Endothelial cell of umbilical vein (primary cell): ENCODE data around the gene IGFBP3. TPM values are rescaled to one million over a fixed set of nuclear protein-coding genes. Genes with fewer than 3 reads are reported as not detected.
A peak's percentile ranks its signal among the peaks of the same experiment; 100 is the strongest.

Source experiments
- BruUV-seq: library from RNA; stranded (reverse); fragments of 400-500 nt; replicated peaks from 2 replicates; lab custom pipeline; 2021; lab: Mats Ljungman, UMichigan
- CTCF ChIA-PET: fragments of 300-600, 350-600 bp; sonication (Branson Sonifier 250); formaldehyde crosslinking; loops from one replicate; lab custom pipeline; 2021; ENCODE audit warnings: antibody characterized with exemption, inconsistent platforms; lab: Charles Lee
- POLR2A ChIA-PET: fragments of 300-600, 350-600 bp; sonication (Branson Sonifier 250); formaldehyde crosslinking; loops from one replicate; lab custom pipeline; 2021; ENCODE audit warnings: antibody characterized with exemption, inconsistent platforms; lab: Charles Lee
- DNase-seq: peaks from one replicate; pipeline ENCODE4 v3.0.0-alpha.2; 2011; ENCODE audit warnings: low read depth, low spot score
- FAIRE-seq: peaks from 2 replicates; lab custom pipeline; 2011; peaks lifted over from hg19 to GRCh38; lab: Jason Lieb, UNC
- H2AFZ ChIP-seq: 2 replicates; pipeline ENCODE4 v1.6.0; 2012; ENCODE audit warnings: low read depth, low read length, control low read depth, inconsistent platforms
- H3K27ac ChIP-seq: 2 replicates; pipeline ENCODE4 v1.5.1; 2011; ENCODE audit warnings: low read depth, mild to moderate bottlenecking, control low read depth, low read length, moderate library complexity; ENCODE audit not compliant: insufficient read depth
- H3K27me3 ChIP-seq, 2 experiments: 2 replicates each; pipeline versions ENCODE4 v1.6.0 to v1.6.1; 2011; ENCODE audit warnings: low read length in 2 of 2, mixed read lengths in 1 of 2; ENCODE audit not compliant: control insufficient read depth in 2 of 2, insufficient read depth in 2 of 2
- H3K36me3 ChIP-seq, 2 experiments: 2 replicates in 1 of 2; 3 replicates in 1 of 2; pipeline ENCODE4 v1.5.1; 2011; ENCODE audit warnings: low read length in 2 of 2, mild to moderate bottlenecking in 1 of 2, moderate library complexity in 1 of 2; ENCODE audit not compliant: control insufficient read depth in 2 of 2, insufficient read depth in 2 of 2; ENCODE audit errors: extremely low read depth in 1 of 2
- H3K4me1 ChIP-seq: 3 replicates; pipeline ENCODE4 v1.5.1; 2011; ENCODE audit warnings: mild to moderate bottlenecking, low read length; ENCODE audit not compliant: control insufficient read depth, insufficient read depth; ENCODE audit errors: extremely low read depth
- H3K4me2 ChIP-seq: 2 replicates; pipeline ENCODE4 v1.6.1; 2011; ENCODE audit warnings: low read length, control low read depth, mixed read lengths; ENCODE audit not compliant: insufficient read depth
- H3K4me3 ChIP-seq, 3 experiments: fragments of 200-600 bp in 1 of 3; sonication (generic), shearing (Covaris generic) in 1 of 3; replicated peaks in 1 of 3; 2 replicates each; pipeline ENCODE4 v1.5.1; 2011 to 2016; ENCODE audit warnings: control low read depth in 3 of 3, low read length in 3 of 3, mild to moderate bottlenecking in 2 of 3, inconsistent platforms in 1 of 3, low read depth in 1 of 3, moderate library complexity in 1 of 3; ENCODE audit not compliant: insufficient read depth in 1 of 3
- H3K79me2 ChIP-seq: 2 replicates; pipeline ENCODE4 v1.6.0; 2012; ENCODE audit warnings: low read length, inconsistent platforms; ENCODE audit not compliant: control insufficient read depth, insufficient read depth
- H3K9ac ChIP-seq: replicated peaks from 2 replicates; pipeline ENCODE3; 2011; ENCODE audit warnings: low read length, control low read depth; ENCODE audit not compliant: insufficient read depth; ENCODE audit errors: extremely low read depth
- H3K9me1 ChIP-seq: replicated peaks from 3 replicates; pipeline ENCODE4 v1.6.0; 2011; ENCODE audit warnings: mild to moderate bottlenecking, low read length; ENCODE audit not compliant: control insufficient read depth, insufficient read depth; ENCODE audit errors: extremely low read depth
- H3K9me3 ChIP-seq: replicated peaks from 2 replicates; pipeline ENCODE4 v1.5.1; 2012; ENCODE audit warnings: low read length, inconsistent platforms; ENCODE audit not compliant: control insufficient read depth, insufficient read depth
- H4K20me1 ChIP-seq: replicated peaks from 2 replicates; pipeline ENCODE3; 2011; ENCODE audit warnings: mild to moderate bottlenecking, low read length; ENCODE audit not compliant: control insufficient read depth, insufficient read depth; ENCODE audit errors: extremely low read depth
- EZH2 ChIP-seq: IDR thresholded peaks from 2 replicates; pipeline ENCODE4 v1.6.1; 2012; ENCODE audit warnings: borderline replicate concordance, low read depth, mild to moderate bottlenecking, moderate library complexity, low read length, inconsistent platforms; ENCODE audit not compliant: severe bottlenecking
- GATA2 ChIP-seq: IDR thresholded peaks from 2 replicates; pipeline ENCODE4 v1.7.0; 2011; ENCODE audit warnings: low read depth, mild to moderate bottlenecking, moderate library complexity, mixed read lengths, low read length; ENCODE audit not compliant: insufficient read length, insufficient read depth
- JUN ChIP-seq: IDR thresholded peaks from 2 replicates; pipeline ENCODE4 v1.6.1; 2011; ENCODE audit warnings: borderline replicate concordance, low read depth; ENCODE audit not compliant: insufficient read length, insufficient read depth
- MYC ChIP-seq: IDR thresholded peaks from one replicate; pipeline ENCODE4 v1.6.1; 2011; ENCODE audit warnings: mild to moderate bottlenecking, low read depth, low read length
- POLR2A ChIP-seq: IDR thresholded peaks from 2 replicates; pipeline ENCODE4 v1.6.1; 2012; ENCODE audit warnings: low read depth, mild to moderate bottlenecking, control low read depth, low read length
- POLR2AphosphoS5 ChIP-seq: IDR thresholded peaks from 2 replicates; pipeline ENCODE4 v1.6.1; 2012; ENCODE audit warnings: low read depth, mild to moderate bottlenecking, control low read depth, low read length, moderate library complexity; ENCODE audit not compliant: insufficient read depth
- dilution Hi-C: fragments of 300-500 bp; cut with MboI; formaldehyde crosslinking; loops from one replicate; pipeline ENCODE4 v1.15.0; 2019; ENCODE audit warnings: low sequenced_read_pairs; ENCODE audit not compliant: extremely low pct_ligation_motif_present
- intact Hi-C: fragments of 100-400 bp; cut with micrococcal nuclease; formaldehyde crosslinking; loops from one replicate; pipeline ENCODE4 v1.10.0; 2022
- polyA plus RNA-seq, 4 experiments: library from polyadenylated mRNA; depleted of rRNA in 3 of 4; stranded (reverse) in 3 of 4; unstranded in 1 of 4; fragments of >200 nt; gene quantifications; 2 replicates each; pipeline versions ENCODE4 v1.2.1 to v1.2.3, GENCODE V29; 2011 to 2012; ENCODE audit warnings: missing spikeins in 1 of 4
- total RNA-seq: library from RNA; stranded (reverse); gene quantifications from 2 replicates; pipeline ENCODE4 v1.2.3, GENCODE V29; 2021
- TF ChIP-seq, protein P1 (sequence below), 2 donors: IDR thresholded peaks; 1 replicate in 1 of 2; 2 replicates in 1 of 2; pipeline ENCODE4 v1.5.1; 2011; ENCODE audit warnings: low read length in 2 of 2, mild to moderate bottlenecking in 2 of 2, moderate library complexity in 2 of 2, control low read depth in 1 of 2, inconsistent platforms in 1 of 2, low read depth in 1 of 2; ENCODE audit not compliant: insufficient read depth in 1 of 2; ENCODE audit errors: extremely low read depth in 1 of 2
- TF ChIP-seq, protein P2 (sequence below): IDR thresholded peaks from 2 replicates; pipeline ENCODE4 v1.6.1; 2011; ENCODE audit not compliant: insufficient read depth, insufficient read length

The IGFBP3 gene
- total and polyA plus RNA-seq, 2 donors (not counting 3 experiments of a cell fraction or from before 2014, with no cell fraction given) = 3.4 to 10.1 TPM

DNA sequence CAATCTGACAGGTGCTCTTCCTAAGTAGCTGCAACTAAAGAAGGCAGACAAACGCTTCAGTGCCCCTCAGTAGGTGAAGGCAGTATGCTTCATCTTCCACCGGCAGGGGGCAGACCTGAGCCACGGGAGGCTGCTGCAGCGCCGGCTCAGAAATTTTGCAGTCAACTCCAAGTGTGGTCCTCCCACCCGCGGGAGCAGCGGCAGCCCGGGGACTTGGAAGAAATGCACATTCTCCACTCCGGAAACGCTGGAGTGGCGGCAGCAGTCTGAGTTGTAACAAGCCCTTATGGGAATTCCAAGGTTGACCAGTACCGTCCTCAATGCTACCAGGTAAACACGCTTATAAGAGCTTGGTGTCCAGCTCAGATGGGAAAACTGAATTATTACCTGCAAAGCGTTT is 3.4 kb downstream of the IGFBP3 start:
- Histone ChIP-seq H2AFZ (no peak overlapping the region), H3K9me1 (no peaks in the 10 kb centered on the region), H3K4me3 (no peak overlapping the region), H3K4me1 (peaks cover 24% of the 10 kb centered on the region), H3K9me3 (no peaks in the 10 kb centered on the region), H3K9ac (no peak overlapping the region), H3K4me2 (no peak overlapping the region), H3K36me3 (no peaks in the 10 kb centered on the region), H3K27me3 (peaks cover 22 to 37% of the 10 kb centered on the region in 2 experiments), H3K79me2 (no peaks in the 10 kb centered on the region), H4K20me1 (no peaks in the 10 kb centered on the region), H3K27ac (no peak overlapping the region)
- TF ChIP-seq MYC (no peak), POLR2AphosphoS5 (no peak), GATA2 (no peak), POLR2A (no peak), EZH2 (no peak), JUN (no peak)
- TF ChIP-seq, protein P1, sequence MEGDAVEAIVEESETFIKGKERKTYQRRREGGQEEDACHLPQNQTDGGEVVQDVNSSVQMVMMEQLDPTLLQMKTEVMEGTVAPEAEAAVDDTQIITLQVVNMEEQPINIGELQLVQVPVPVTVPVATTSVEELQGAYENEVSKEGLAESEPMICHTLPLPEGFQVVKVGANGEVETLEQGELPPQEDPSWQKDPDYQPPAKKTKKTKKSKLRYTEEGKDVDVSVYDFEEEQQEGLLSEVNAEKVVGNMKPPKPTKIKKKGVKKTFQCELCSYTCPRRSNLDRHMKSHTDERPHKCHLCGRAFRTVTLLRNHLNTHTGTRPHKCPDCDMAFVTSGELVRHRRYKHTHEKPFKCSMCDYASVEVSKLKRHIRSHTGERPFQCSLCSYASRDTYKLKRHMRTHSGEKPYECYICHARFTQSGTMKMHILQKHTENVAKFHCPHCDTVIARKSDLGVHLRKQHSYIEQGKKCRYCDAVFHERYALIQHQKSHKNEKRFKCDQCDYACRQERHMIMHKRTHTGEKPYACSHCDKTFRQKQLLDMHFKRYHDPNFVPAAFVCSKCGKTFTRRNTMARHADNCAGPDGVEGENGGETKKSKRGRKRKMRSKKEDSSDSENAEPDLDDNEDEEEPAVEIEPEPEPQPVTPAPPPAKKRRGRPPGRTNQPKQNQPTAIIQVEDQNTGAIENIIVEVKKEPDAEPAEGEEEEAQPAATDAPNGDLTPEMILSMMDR (IDR thresholded peaks at IDR 0.05; ENCODE audit: extremely low read depth in 1 of 2, insufficient read depth in 1 of 2, low read depth in 1 of 2, low read length in 2 of 2) = peak; percentile 87 to 93
- TF ChIP-seq, protein P2, sequence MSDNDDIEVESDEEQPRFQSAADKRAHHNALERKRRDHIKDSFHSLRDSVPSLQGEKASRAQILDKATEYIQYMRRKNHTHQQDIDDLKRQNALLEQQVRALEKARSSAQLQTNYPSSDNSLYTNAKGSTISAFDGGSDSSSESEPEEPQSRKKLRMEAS = no peak
- dilution Hi-C loops (no loop called here), intact Hi-C loops (loop anchor here (1.0 kb wide), 4 partner anchors 26 to 1263 kb away; no protein-coding TSS in a partner anchor)
- FAIRE-seq (peak; percentile 80), DNase-seq (peak; percentile 69)
- POLR2A ChIA-PET = no interaction called here
- BruUV-seq = no TSS peak
- CTCF ChIA-PET = interaction anchor here (0.6 to 8.6 kb wide), 29 partner anchors 9 to 1433 kb away, joined by 3 to 149 read pairs (median 5); partner anchors contain the start of gene IGFBP1
